Neural progenitor cell (in vitro differentiated cells): ENCODE data around the gene TSNAXIP1. TPM values are rescaled to one million over a fixed set of nuclear protein-coding genes. Genes with fewer than 3 reads are reported as not detected.

Source experiments
- DNase-seq: peaks from one replicate; pipeline ENCODE4 v3.0.0-alpha.2; 2016; ENCODE audit warnings: low spot score
- H2AFZ ChIP-seq: fragments of 200-600 bp; sonication (generic); replicated peaks from 2 replicates; pipeline ENCODE4 v1.6.1; 2016; ENCODE audit warnings: antibody characterized with exemption
- H3F3A ChIP-seq: fragments of 200-600 bp; sonication (generic); 2 replicates; pipeline ENCODE4 v1.6.1; 2016; ENCODE audit warnings: antibody characterized with exemption, low read depth
- H3K27ac ChIP-seq: fragments of 200-600 bp; sonication (generic); 2 replicates; pipeline ENCODE4 v1.5.1; 2016; ENCODE audit warnings: mild to moderate bottlenecking
- H3K27me3 ChIP-seq: fragments of 200-600 bp; sonication (generic); 2 replicates; pipeline ENCODE4 v1.6.1; 2016; ENCODE audit warnings: mild to moderate bottlenecking, moderate library complexity
- H3K36me3 ChIP-seq: fragments of 200-600 bp; sonication (generic); 2 replicates; pipeline ENCODE4 v1.5.1; 2016
- H3K4me1 ChIP-seq: fragments of 200-600 bp; sonication (generic); 2 replicates; pipeline ENCODE4 v1.6.1; 2016; ENCODE audit warnings: mixed run types
- H3K4me2 ChIP-seq: fragments of 200-600 bp; sonication (generic); 2 replicates; pipeline ENCODE4 v1.6.1; 2016
- H3K4me3 ChIP-seq: fragments of 200-600 bp; sonication (generic); 2 replicates; pipeline ENCODE4 v1.5.1; 2016
- H3K79me2 ChIP-seq: fragments of 200-600 bp; sonication (generic); 2 replicates; pipeline ENCODE4 v1.6.1; 2016; ENCODE audit warnings: low read depth
- H3K9ac ChIP-seq: fragments of 200-600 bp; sonication (generic); 2 replicates; pipeline ENCODE4 v1.6.1; 2016
- H3K9me3 ChIP-seq: fragments of 200-600 bp; sonication (generic); 2 replicates; pipeline ENCODE4 v1.5.1; 2016; ENCODE audit warnings: low read depth
- H4K20me1 ChIP-seq: fragments of 200-600 bp; sonication (generic); 2 replicates; pipeline ENCODE4 v1.6.1; 2016; ENCODE audit warnings: low read depth
- H3K27ac Mint-ChIP-seq: 3 replicates; pipeline ENCODE4 v1.8.0; 2021; ENCODE audit warnings: mixed read lengths
- H3K27me3 Mint-ChIP-seq: 2 replicates; pipeline ENCODE4 v1.8.0; 2022; ENCODE audit warnings: low read depth, mild to moderate bottlenecking, inconsistent platforms, moderate library complexity, mixed read lengths; ENCODE audit not compliant: insufficient read depth
- H3K36me3 Mint-ChIP-seq: 3 replicates; pipeline ENCODE4 v1.8.0; 2021; ENCODE audit warnings: mixed read lengths
- H3K4me1 Mint-ChIP-seq: 3 replicates; pipeline ENCODE4 v1.8.0; 2021; ENCODE audit warnings: mixed read lengths
- H3K4me3 Mint-ChIP-seq: 3 replicates; pipeline ENCODE4 v1.8.0; 2021; ENCODE audit warnings: mild to moderate bottlenecking, moderate library complexity, mixed read lengths
- H3K9me3 Mint-ChIP-seq: 3 replicates; pipeline ENCODE4 v1.8.0; 2020; ENCODE audit warnings: mixed read lengths
- CTCF ChIP-seq: fragments of 200-600 bp; sonication (generic); IDR thresholded peaks from 2 replicates; pipeline ENCODE4 v1.5.1; 2017; ENCODE audit warnings: antibody characterized with exemption, mild to moderate bottlenecking
- EZH2 ChIP-seq: fragments of 200-600 bp; sonication (generic); IDR thresholded peaks from 2 replicates; pipeline ENCODE4 v1.6.1; 2017; ENCODE audit warnings: antibody characterized with exemption, mild to moderate bottlenecking, moderate library complexity
- EZH2phosphoT487 ChIP-seq: fragments of 200-600 bp; sonication (generic); IDR thresholded peaks from 2 replicates; pipeline ENCODE4 v1.6.1; 2017; ENCODE audit warnings: antibody characterized with exemption
- total RNA-seq: library from RNA; depleted of rRNA; stranded (reverse); fragments of >200 nt; gene quantifications from 2 replicates; pipeline ENCODE4 v1.2.3, GENCODE V29; 2015; ENCODE audit warnings: low replicate concordance

The TSNAXIP1 gene
- total RNA-seq, 1 donor from 2014 or later, result 2.9 TPM

- no peaks in the 10 kb centered on the region for H3F3A ChIP-seq
- Mint-ChIP-seq H3K36me3 (peaks cover 18% of the 10 kb centered on the region), H3K27ac (no peak overlapping the region), H3K27me3 (no peaks in the 10 kb centered on the region), H3K4me1 (no peaks in the 10 kb centered on the region), H3K9me3 (peaks cover 4% of the 10 kb centered on the region), H3K4me3 (no peak overlapping the region)
- peaks cover 19% of the 10 kb centered on the region for H4K20me1 ChIP-seq
- no peak overlapping the region for H3K4me3 ChIP-seq
- H3K4me1 ChIP-seq, result no peaks in the 10 kb centered on the region
- H3K79me2 ChIP-seq, result peaks cover 70% of the 10 kb centered on the region
- no peak overlapping the region for H3K9ac ChIP-seq
- H3K4me2 ChIP-seq, result no peak overlapping the region
- H3K36me3 ChIP-seq, result no peaks in the 10 kb centered on the region
- no peak for DNase-seq
- H3K27ac ChIP-seq, result no peak overlapping the region
- H3K9me3 ChIP-seq, result no peaks in the 10 kb centered on the region
- TF ChIP-seq EZH2phosphoT487, result no peak
- no peak for TF ChIP-seq CTCF
- no peak for TF ChIP-seq EZH2
- H2AFZ ChIP-seq, result no peak overlapping the region
- no peaks in the 10 kb centered on the region for H3K27me3 ChIP-seq
These were observed 27.3 kb upstream of the TSNAXIP1 start for GRCh38 chr16:67779256-67780014.

- no peak overlapping the region for H3K4me3 Mint-ChIP-seq
- Histone ChIP-seq H3K4me3 (no peak overlapping the region), H2AFZ (no peak overlapping the region), H3K4me1 (no peaks in the 10 kb centered on the region), H3F3A (no peaks in the 10 kb centered on the region), H3K4me2 (no peak overlapping the region), H3K9me3 (no peaks in the 10 kb centered on the region), H3K36me3 (no peaks in the 10 kb centered on the region), H3K79me2 (peaks cover 66% of the 10 kb centered on the region), H3K9ac (no peak overlapping the region), H3K27me3 (no peaks in the 10 kb centered on the region), H3K27ac (no peak overlapping the region), H4K20me1 (peaks cover 17% of the 10 kb centered on the region)
- H3K27me3 Mint-ChIP-seq, result no peaks in the 10 kb centered on the region
- H3K36me3 Mint-ChIP-seq, result peaks cover 14% of the 10 kb centered on the region
- no peak for DNase-seq
- no peak for TF ChIP-seq EZH2phosphoT487
- no peak for TF ChIP-seq CTCF
- TF ChIP-seq EZH2, result no peak
- H3K4me1 Mint-ChIP-seq, result no peaks in the 10 kb centered on the region
- H3K27ac Mint-ChIP-seq, result no peak overlapping the region
- peaks cover 4% of the 10 kb centered on the region for H3K9me3 Mint-ChIP-seq
These were observed 25.7 kb upstream of the TSNAXIP1 start for GRCh38 chr16:67780847-67781564.

GRCh38 chr16:67781565-67781921 lies 25.1 kb upstream of the TSNAXIP1 start:
- Mint-ChIP-seq H3K27me3 (no peaks in the 10 kb centered on the region), H3K4me1 (no peaks in the 10 kb centered on the region), H3K9me3 (peaks cover 4% of the 10 kb centered on the region), H3K4me3 (no peak overlapping the region), H3K36me3 (peaks cover 17% of the 10 kb centered on the region), H3K27ac (no peak overlapping the region)
- DNase-seq, result no peak
- H3K36me3 ChIP-seq, result no peaks in the 10 kb centered on the region
- H3K9me3 ChIP-seq, result no peaks in the 10 kb centered on the region
- no peaks in the 10 kb centered on the region for H3K4me1 ChIP-seq
- no peak overlapping the region for H3K9ac ChIP-seq
- no peak overlapping the region for H3K27ac ChIP-seq
- H3K27me3 ChIP-seq, result no peaks in the 10 kb centered on the region
- no peak for TF ChIP-seq CTCF
- TF ChIP-seq EZH2phosphoT487, result no peak
- TF ChIP-seq EZH2, result no peak
- H3F3A ChIP-seq, result no peaks in the 10 kb centered on the region
- H3K4me2 ChIP-seq, result no peak overlapping the region
- no peak overlapping the region for H3K4me3 ChIP-seq
- H3K79me2 ChIP-seq, result peaks cover 66% of the 10 kb centered on the region
- H2AFZ ChIP-seq, result no peak overlapping the region
- peaks cover 17% of the 10 kb centered on the region for H4K20me1 ChIP-seq
